SK-N-SH (cell line): ENCODE results near the gene NOP9.

Experiments
- CHD2 ChIP-seq: fragments of 150-350 bp; IDR thresholded peaks from 2 replicates; pipeline ENCODE4 v1.6.1; 2018; ENCODE audit warnings: low read length; ENCODE audit not compliant: partially characterized antibody
- EZH2phosphoT487 ChIP-seq: fragments of 200-600 bp; sonication (generic); IDR thresholded peaks from 2 replicates; pipeline ENCODE4 v1.6.1; 2017; ENCODE audit warnings: low read depth, mixed run types, mild to moderate bottlenecking, antibody characterized with exemption, moderate library complexity, borderline replicate concordance
- IRF3 ChIP-seq: fragments of 150-350 bp; IDR thresholded peaks from 2 replicates; pipeline ENCODE4 v1.6.1; 2016; ENCODE audit warnings: mild to moderate bottlenecking, low read depth, low read length
- MXI1 ChIP-seq: IDR thresholded peaks from 2 replicates; pipeline ENCODE4 v1.6.1; 2012; ENCODE audit warnings: mild to moderate bottlenecking, low read depth, low read length, improper control_type of control experiment
- POLR2AphosphoS5 ChIP-seq: IDR thresholded peaks from 2 replicates; pipeline ENCODE4 v1.6.1; 2012; ENCODE audit warnings: low read depth, low read length
- RAD21 ChIP-seq: IDR thresholded peaks from 2 replicates; pipeline ENCODE4 v1.6.1; 2012; ENCODE audit warnings: mild to moderate bottlenecking, low read length
- RCOR1 ChIP-seq: fragments of 150-350 bp; IDR thresholded peaks from 2 replicates; pipeline ENCODE4 v1.6.1; 2017; ENCODE audit warnings: antibody characterized with exemption, low read length
- RFX5 ChIP-seq: IDR thresholded peaks from 2 replicates; pipeline ENCODE4 v1.6.1; 2012; ENCODE audit warnings: mild to moderate bottlenecking, improper control_type of control experiment, low read length
- TAF1 ChIP-seq: IDR thresholded peaks from 2 replicates; pipeline ENCODE4 v1.6.1; 2012; ENCODE audit warnings: low read depth, mild to moderate bottlenecking, low read length, moderate library complexity, borderline replicate concordance
- YY1 ChIP-seq: IDR thresholded peaks from 2 replicates; pipeline ENCODE4 v1.4.0; 2012; ENCODE audit warnings: low read depth, mild to moderate bottlenecking
- TF ChIP-seq, protein P1 (sequence below): fragments of 200-600 bp; sonication (generic); IDR thresholded peaks from 2 replicates; pipeline ENCODE4 v1.6.1; 2017; ENCODE audit warnings: antibody characterized with exemption, mild to moderate bottlenecking, moderate library complexity
- TF ChIP-seq, protein P2 (sequence below): IDR thresholded peaks from 2 replicates; pipeline ENCODE4 v1.4.0; 2012; ENCODE audit warnings: low read depth, borderline replicate concordance
- TF ChIP-seq, protein P3 (sequence below): IDR thresholded peaks from 2 replicates; pipeline ENCODE4 v1.6.1; 2012; ENCODE audit warnings: mild to moderate bottlenecking, low read depth, low read length, moderate library complexity
- TF ChIP-seq, protein P4 (sequence below): IDR thresholded peaks from 2 replicates; pipeline ENCODE4; 2012

GRCh38 chr14:24286996-24287395 lies 12.7 kb upstream of the NOP9 start:
- TF ChIP-seq TAF1 = no peak
- no peak for TF ChIP-seq YY1
- TF ChIP-seq, protein P1, sequence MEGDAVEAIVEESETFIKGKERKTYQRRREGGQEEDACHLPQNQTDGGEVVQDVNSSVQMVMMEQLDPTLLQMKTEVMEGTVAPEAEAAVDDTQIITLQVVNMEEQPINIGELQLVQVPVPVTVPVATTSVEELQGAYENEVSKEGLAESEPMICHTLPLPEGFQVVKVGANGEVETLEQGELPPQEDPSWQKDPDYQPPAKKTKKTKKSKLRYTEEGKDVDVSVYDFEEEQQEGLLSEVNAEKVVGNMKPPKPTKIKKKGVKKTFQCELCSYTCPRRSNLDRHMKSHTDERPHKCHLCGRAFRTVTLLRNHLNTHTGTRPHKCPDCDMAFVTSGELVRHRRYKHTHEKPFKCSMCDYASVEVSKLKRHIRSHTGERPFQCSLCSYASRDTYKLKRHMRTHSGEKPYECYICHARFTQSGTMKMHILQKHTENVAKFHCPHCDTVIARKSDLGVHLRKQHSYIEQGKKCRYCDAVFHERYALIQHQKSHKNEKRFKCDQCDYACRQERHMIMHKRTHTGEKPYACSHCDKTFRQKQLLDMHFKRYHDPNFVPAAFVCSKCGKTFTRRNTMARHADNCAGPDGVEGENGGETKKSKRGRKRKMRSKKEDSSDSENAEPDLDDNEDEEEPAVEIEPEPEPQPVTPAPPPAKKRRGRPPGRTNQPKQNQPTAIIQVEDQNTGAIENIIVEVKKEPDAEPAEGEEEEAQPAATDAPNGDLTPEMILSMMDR = no peak
- no peak for TF ChIP-seq RFX5
- TF ChIP-seq MXI1 = no peak
- TF ChIP-seq, protein P2, sequence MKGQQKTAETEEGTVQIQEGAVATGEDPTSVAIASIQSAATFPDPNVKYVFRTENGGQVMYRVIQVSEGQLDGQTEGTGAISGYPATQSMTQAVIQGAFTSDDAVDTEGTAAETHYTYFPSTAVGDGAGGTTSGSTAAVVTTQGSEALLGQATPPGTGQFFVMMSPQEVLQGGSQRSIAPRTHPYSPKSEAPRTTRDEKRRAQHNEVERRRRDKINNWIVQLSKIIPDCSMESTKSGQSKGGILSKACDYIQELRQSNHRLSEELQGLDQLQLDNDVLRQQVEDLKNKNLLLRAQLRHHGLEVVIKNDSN = no peak
- no peak for TF ChIP-seq RCOR1
- no peak for TF ChIP-seq CHD2
- no peak for TF ChIP-seq RAD21
- TF ChIP-seq IRF3 = no peak
- no peak for TF ChIP-seq POLR2AphosphoS5
- TF ChIP-seq, protein P3, sequence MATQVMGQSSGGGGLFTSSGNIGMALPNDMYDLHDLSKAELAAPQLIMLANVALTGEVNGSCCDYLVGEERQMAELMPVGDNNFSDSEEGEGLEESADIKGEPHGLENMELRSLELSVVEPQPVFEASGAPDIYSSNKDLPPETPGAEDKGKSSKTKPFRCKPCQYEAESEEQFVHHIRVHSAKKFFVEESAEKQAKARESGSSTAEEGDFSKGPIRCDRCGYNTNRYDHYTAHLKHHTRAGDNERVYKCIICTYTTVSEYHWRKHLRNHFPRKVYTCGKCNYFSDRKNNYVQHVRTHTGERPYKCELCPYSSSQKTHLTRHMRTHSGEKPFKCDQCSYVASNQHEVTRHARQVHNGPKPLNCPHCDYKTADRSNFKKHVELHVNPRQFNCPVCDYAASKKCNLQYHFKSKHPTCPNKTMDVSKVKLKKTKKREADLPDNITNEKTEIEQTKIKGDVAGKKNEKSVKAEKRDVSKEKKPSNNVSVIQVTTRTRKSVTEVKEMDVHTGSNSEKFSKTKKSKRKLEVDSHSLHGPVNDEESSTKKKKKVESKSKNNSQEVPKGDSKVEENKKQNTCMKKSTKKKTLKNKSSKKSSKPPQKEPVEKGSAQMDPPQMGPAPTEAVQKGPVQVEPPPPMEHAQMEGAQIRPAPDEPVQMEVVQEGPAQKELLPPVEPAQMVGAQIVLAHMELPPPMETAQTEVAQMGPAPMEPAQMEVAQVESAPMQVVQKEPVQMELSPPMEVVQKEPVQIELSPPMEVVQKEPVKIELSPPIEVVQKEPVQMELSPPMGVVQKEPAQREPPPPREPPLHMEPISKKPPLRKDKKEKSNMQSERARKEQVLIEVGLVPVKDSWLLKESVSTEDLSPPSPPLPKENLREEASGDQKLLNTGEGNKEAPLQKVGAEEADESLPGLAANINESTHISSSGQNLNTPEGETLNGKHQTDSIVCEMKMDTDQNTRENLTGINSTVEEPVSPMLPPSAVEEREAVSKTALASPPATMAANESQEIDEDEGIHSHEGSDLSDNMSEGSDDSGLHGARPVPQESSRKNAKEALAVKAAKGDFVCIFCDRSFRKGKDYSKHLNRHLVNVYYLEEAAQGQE = no peak
- TF ChIP-seq EZH2phosphoT487 = no peak
- TF ChIP-seq, protein P4, sequence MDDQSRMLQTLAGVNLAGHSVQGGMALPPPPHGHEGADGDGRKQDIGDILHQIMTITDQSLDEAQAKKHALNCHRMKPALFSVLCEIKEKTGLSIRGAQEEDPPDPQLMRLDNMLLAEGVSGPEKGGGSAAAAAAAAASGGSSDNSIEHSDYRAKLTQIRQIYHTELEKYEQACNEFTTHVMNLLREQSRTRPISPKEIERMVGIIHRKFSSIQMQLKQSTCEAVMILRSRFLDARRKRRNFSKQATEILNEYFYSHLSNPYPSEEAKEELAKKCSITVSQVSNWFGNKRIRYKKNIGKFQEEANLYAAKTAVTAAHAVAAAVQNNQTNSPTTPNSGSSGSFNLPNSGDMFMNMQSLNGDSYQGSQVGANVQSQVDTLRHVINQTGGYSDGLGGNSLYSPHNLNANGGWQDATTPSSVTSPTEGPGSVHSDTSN = no peak
